Nucleus accumbens (tissue), 56 donors: Measurements from ENCODE around the gene FNIP1.
"Not testable (repeated sequence)": the region's sequence is repeated elsewhere in the genome, so short reads cannot be mapped to it uniquely, and the experiment has no call there.

Experiments
- DNase-seq, 56 donors: peaks; one replicate each; lab custom pipeline; 2025; lab: John Stamatoyannopoulos, UW

Gene FNIP1

DNA sequence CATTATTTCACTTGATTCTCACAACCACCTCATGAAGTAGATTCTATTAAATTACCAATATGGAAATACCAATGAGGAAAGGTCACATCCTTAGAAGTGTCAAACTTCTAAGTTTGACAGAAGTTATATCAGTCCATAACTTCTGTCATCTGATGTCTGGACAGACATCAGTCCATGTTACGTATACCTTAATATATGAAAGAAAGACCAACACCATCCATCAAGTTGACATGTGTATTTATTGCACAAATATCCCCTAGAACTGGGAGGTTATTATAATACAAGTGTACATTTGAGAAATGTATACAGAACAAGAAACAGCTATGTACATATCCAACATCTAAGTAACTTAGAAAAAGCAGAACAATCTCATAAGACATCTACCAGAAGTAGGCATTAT, 155.3 kb downstream of the FNIP1 start:
- DNase-seq, result no peak

DNA sequence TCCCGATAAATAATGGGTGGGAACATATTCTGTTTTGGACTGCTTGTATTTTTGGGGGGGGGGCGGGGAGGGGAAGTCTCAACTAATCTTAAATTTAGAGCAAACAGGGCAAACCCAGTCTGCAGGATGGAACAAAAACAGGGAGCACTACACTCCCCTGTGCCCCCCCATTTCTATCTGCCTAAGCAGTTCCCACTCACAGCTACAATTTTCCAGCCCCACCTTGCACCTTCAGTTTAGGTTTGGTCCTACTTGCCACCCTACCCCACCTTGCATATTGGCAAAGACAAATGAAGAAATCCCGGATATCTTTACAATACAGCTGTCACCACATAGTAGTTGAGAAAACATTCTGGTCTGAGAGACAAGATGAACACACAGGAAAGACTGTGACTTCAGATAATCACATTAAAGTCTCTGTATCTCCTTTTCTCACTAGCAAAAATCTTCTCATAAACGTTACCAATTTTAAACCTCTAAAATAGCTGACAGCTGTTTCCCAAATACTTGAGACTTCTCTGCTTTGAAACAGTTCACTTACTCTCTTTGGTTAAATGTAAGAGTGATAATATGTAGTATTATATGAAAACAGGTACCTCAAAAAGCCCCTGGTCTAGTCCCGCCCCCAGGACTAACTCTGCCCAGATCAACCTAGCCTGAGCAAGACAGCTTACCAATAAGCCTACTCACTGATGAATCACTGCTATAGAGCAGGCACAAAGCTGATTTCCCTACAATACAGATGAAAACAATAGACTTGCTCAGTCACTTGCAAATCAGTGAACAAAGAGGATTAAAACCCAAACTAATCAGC, 156.6 kb downstream of the FNIP1 start:
- DNase-seq, result peak in 3 of 56 donors; percentile 11 to 29 (median 13)

DNA sequence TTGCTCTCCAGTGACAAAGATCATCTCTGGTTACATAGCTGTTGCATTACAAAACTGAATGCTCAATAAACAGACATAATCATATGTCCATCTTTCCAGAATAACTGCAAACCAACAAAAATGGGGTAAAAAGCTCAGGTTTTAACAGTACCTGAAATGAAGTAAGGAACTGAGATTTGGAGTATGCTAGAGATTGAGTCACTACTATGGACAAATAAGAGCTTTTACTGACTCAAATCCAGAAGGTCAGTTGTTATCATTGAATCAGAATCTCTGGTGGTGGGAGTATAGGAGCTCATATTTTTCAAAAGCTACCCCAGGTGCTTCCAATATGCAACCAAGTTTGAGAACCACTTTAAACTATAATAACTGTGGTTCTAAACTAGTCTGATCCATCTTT, 157.7 kb downstream of the FNIP1 start:
- DNase-seq, result no peak

DNA sequence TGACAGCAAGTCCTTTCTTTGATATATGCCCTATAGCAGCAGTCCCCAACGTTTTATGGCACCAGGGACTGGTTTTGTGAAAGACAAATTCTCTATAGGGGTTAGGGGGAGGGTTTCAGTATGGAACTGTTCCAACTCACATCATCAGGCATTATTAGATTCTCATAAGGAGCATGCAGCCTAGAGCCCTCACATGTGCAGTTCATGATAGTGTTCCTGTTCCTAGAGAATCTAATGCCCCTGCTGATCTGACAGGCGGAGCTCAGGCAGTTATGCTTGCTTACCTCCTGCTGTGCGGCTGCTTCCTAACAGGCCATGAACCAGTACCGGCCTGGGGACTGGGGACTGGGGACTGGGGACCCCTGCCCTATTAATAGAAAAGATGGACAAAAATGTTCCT, 159.1 kb downstream of the FNIP1 start:
- DNase-seq, result no peak

DNA sequence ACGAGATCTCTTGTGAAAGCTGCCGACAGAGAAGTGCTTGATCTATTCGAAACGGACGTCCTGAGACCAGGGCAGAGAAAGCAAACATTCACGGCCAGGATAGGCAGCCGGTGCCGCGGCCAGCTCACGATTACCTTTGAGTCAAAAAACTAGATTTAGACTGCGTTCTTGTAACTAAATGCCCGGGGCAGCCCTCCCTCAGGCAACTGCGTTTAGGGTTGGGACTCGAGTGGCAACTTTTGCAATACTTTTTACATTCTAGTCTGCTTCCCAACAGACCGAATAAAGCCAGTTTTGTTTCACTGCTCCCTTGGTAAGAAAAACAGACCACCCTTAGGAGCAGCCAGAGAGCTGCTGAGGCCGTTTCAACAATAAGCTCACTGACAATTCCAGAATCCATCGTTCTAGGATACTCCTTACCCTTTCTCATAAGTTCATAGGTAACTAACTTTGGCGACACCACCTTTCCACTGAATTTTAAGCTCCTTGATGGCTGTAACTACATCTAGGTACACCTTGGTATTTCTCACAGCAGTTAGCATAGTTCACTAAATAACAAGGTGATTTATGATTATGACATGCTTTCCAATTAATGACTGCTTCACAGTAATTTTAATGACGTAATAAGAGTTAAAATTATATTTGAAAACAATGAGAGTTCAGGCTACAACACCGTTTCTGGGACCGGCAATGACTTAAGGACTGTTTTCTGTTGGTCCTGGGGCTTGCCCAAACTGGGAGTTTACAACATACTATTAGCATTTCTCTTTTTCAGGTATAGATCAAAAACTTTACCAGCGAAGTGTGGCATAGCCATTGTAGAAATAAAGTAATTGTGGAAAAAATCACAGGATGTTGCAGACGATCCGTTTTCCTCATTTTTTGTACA, 160.9 kb downstream of the FNIP1 start:
- peak in 12 of 56 donors; percentile 46 to 77 (median 64) for DNase-seq

DNA sequence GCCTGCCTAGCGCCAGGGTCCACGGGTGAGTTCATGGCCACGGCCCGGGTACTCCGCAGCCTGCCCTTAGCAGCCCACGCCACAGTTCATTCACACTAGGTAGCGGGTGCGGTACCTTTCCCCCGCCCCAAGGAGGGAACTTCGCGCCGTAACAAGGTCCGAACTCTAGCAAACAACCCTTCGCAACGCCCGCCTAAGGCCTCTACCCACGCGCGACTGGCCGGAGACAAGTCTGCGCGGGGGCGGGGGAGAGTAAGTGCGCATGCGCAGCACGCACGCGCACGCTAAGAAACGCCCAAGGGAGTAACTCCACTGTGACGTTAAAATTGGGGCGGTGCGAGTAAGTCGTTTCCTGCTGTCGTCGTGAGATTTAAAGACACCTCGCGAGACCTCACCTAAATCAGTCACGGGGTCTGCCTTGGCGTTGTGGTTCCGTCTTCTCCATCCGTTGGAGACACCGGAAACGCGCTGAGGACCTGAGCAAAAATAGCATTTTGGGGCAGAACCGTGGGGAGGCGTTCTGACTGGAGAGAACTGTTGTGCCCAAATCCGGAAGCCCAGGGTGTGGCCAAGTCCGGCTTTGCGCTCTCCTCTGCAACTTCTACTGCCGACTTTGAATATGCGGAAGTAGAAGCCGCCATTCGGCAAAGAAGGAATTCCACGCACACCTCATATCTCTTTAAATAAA, 161.7 kb downstream of the FNIP1 start, which contains the start of gene RAPGEF6:
TSS of gene RAPGEF6 (minus strand) at position 234 of the 688 bp plus-strand sequence. CDS start at position 35, 199 bp downstream.
- DNase-seq, result peak; percentile 81 to 99 (median 95)

DNA sequence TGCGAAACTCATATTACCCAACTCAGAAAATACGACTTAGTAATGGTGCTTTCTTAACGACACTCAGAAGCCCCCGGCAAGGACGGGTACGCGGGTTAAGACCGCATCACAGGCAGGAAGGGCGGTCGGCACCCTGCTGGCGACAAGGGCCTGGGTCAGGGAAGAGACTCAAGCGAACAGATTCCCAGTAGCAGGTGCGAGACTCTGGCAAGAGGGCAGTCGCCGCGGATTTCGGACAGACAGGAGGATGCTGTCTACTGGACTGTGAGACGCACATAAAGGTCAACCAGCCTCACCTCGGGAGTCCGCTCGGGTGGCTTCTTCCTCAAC, 162.2 kb downstream of the FNIP1 start:
- DNase-seq, result peak in 15 of 56 donors; percentile 46 to 79 (median 68)

DNA sequence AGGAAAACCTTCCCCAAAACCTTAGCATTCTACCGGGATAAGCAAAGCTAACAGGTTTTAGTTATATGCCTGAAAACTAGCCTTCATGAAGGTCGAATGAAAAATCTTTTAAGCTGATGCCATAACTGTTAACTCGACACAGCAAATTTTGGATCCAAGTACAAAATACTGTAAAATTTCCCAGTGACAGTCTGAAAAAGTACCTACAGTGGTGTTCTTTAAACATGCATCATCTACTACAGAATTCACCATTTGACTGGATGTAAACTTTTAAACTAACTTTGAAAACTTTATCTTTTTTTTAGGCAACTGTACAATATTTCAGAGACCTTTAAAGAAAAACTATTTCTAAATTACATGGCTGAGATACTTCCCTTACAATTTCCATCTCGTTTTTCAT, 162.6 kb downstream of the FNIP1 start:
- no peak for DNase-seq

DNA sequence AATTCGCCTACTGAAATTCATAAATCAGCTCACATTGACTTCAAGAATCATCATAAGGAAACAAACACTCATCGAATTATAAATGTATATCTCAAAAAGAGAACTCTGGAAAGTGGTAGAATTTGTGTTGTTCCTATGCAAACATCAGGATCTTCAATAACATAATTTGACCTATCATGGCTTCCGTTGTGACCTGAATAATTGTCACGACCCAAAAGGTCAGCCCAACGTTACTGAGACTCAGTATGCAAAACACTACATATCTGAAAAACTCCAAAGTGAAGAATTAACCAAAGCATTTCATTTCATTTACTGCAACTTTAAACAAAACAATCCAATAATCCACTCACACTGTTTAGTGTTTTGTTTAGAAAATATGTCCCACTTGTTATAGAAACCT, 163.0 kb downstream of the FNIP1 start:
- no peak for DNase-seq

DNA sequence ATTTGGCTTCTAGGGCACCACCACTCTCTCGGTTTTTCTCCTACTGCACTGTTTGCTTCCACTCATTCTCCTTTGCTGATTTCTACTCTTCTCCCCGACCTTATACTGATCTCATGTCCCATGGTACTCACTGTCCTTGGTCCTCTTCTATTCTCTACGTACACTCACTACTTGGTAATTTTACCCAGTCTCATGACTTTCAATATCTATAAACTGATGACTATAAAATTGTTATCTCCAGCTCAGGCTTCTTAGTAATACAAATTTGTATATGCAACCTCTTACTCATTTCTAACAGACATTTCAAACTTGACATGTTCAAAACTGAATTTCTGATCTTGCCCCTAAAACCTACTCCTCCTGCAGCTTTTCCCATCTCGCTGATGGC, 165.9 kb downstream of the FNIP1 start:
- no peak for DNase-seq

DNA sequence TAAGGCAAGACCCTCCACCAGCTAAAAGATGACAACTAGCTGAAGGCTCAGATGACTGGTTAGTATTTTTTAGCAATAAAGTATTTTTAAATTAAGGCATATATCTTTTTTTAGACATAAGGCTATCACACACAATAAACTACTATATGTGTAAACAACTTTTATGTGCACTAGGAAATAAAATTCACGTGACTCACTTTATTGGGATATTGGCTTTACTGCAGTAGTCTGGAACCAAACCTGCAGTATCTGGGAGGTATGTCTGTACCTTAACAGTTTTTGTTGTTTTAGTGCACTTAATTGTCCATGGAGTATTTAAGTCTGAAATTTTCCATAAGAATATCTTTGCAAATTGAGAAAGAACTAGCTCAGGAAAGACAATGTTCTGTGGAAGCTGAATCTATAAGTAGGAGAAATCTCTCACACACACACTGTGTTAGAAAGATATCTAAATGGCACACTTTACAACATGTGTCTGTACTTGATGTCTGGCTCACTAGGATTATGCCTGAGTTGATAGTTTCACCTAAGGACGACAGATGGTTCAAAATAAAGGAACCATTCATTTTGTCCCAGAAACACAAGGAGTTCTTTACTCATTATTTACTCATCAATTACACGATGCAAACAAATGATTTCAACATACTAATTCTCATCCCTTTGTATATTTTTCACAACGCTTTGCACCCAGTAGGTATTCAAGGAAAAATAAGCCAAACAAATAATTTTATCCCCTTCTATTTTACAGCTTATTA, 166.4 kb downstream of the FNIP1 start:
- DNase-seq, result no peak

DNA sequence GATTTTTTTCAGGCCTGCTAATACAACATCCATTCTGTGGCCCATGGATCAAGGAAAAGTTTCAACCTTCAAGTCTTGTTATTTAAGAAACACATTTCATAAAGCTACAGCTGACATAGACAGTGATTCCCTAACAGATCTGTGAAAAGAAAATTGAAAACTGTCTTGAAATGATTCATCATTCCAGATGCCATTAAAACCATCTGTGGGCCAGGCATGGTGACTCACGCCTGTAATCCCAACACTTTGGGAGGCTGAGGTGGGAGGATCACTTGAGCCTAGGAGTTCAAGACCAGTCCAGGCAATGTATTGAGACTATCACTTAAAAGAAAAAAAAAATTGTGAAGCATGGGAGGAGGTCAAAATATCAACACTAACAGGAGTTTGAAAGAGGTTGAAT, 167.8 kb downstream of the FNIP1 start:
- no peak for DNase-seq

DNA sequence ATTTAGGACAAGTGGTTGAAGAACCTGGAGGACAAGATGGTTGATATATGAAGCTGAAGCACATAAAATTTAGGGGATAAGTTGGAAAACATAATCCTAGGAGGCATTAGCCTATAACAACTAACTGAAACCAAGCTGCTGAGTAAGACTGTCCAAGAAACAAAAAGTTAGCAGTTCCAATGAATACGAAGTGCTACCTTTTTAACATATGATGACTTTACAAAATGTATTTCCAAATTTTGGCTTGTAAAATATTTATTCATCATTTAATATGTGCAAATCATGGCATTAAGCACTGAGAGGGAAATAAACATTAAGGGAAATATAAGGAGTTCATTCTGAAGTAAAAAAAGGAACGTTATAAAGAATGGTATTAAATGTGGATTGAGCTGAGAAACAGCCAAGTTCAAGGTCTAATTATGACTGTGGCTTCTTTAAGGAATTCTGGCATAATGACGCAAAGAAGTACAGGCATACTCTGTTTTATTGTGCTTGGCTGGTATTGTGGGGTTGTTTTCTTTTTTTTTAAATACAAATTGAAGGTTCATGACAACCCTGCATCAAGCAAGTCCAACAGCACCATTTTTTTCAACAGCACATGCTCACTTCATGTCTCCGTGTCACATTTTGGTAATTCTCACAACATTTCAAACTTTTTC, 169.5 kb downstream of the FNIP1 start:
- DNase-seq, result no peak

DNA sequence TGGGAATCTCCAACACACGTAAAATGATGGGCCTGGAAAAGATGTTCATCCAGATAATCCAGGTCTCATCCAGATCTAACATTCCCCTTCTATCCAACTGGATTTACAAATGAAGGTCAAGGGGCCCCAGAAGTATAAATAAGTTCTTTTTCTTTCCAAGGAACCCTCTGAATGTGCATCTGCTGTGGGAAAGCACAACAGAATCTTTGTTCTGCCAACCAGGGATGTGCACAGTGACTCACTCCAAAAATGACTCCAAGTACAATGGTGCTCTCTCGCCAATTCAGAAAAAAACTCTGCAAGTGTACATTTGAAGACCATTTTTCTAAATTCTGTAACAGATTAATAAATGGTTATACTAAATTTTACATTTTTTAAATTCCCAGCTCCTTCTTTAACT, 174.2 kb downstream of the FNIP1 start:
- peak in 38 of 56 donors; percentile 4 to 71 (median 37) for DNase-seq

DNA sequence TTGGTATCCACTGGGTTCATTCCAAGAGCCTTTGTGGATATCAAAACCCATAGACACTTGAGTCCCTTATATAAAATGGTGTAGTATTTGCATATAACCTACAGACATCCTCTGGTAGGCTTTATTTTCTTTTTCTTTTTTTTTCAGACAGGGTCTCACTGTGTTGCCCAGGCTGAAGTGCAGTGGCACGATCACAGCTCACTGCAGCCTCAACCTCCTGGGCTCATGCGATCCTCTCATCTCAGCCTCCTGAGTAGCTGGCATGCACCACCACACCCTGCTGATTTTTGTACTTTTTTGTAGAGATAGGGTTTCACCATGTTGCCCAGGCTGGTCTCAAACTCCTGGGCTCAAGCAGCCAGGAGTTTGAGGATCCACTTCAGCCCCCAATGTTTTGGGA, 175.7 kb downstream of the FNIP1 start:
- DNase-seq, result not testable (repeated sequence)

DNA sequence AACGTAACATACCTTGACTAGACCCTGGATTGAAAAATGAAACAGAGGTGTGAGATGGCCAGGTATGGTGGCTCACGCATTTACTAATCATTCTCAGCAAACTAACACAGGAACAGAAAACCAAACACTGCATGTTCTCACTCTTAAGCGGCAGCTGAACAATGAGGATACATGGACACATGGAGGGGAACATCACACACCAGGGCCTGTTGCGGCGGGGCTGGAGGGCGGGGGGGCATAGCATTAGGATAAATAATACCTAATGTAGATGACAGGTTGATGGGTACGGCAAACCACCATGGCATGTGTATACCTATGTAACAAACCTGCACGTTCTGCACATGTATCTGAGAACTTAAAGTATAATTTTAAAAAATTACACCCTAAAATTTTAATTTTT, 177.7 kb downstream of the FNIP1 start:
- peak in 2 of 56 donors; percentile 10 to 26 for DNase-seq

DNA sequence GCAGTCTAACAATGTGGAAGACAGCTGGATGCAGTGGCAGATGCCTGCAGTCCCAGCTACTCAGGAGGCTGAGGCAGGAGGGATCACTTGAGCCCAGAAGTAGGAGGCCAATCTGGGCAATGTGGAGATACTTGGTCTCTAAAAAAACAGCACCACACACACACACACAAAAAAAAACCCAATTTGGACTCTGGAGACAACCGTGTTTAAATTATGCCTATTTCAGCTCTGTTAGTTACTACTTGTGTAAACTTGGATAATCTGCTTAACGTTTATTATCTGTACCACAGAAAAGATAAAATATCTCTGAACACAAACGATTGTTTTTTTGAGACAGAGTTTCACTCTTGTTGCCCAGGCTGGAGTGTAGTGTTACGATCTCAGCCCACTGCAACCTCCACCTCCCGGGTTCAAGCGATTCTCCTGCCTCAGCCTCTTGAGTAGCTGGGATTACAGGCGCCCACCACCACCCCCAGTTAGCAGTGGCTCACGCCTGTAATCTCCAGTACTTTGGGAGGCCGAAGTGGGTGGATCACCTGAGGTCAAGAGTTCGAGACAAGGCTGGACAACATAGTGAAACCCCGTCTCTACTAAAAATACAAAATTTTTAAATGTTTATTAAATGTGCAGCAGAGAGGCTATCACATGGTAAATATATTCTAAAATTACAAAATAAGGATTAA, 179.5 kb downstream of the FNIP1 start:
- no peak for DNase-seq

DNA sequence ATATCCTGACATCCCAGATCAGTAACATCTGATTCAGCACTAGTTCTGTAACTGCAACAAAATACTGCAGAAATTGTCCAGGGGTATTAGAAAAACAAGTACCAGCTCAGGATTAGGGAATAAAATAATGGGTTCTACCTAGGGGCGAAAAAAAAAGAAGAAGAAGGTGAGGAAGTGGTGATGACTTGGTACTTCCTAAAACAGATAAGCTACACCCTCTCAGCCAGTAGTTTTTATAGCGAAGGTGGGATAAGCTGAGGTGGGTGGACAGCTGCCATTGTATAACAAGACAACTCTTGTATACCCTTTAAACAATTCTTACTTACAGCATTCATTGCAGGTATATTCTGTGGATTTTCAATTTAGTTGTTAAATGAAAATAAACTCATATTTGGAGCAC, 180.9 kb downstream of the FNIP1 start:
- no peak for DNase-seq

DNA sequence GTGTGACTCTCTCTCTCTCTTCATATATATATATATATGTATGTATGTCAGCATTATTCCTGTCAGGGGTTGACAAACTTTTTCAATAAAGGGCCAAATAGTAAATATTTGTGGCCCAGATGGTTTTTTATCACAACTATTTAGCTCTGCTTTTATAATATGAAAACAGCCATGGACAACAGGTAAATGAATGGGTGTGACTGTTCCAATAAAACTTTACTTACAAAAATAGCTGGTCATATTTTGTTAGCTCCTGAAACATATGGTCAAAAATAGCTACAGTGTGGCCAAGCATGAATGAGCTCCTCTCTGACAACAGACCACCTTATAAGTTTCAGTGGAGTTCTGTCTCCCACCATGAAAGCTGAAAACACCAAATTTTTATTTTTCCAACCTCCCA, 183.4 kb downstream of the FNIP1 start:
- no peak for DNase-seq
